ENCODE results near the gene IL20RB. TPM values are rescaled to one million over a fixed set of nuclear protein-coding genes. Genes with fewer than 3 reads are reported as not detected.
"Not testable (repeated sequence)": the region's sequence is repeated elsewhere in the genome, so short reads cannot be mapped to it uniquely, and the experiment has no call there.

IL20RB gene
- polyA plus RNA-seq, 1 donor (not counting 4 experiments of a cell fraction or from before 2014, with no cell fraction given) = 239 TPM

DNA sequence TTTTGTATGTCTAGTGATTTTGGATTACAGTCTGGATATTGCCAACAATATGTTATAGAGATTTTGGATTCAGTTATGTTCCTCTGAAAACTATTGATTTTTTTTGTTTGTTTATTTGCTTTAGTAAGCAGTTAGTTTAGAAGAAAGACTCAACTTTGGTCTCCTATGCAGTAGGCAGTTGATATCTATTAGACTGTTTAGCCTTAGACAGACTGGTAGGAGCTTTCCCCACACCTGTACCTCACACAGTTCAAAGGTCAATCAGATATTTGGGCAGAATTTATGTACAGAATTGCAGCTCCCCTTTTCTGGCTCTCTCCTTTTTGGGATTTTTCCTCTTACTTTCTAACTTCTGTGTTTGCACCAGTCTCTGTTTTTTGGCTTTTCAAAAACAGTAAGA, 42.3 kb downstream of the IL20RB start:
- H3K4me3 ChIP-seq (ENCODE audit: control insufficient read depth in 2 of 3, extremely low read depth in 1 of 3, insufficient read depth in 2 of 3, low read depth in 1 of 3, low read length in 3 of 3) = no peak overlapping the region
- peaks cover 23% of the 10 kb centered on the region for H3K4me1 ChIP-seq (ENCODE audit: control insufficient read depth, extremely low read depth, insufficient read depth, low read length)
- TF ChIP-seq EZH2 (IDR thresholded peaks at IDR 0.05; ENCODE audit: low read length) = no peak
- TF ChIP-seq, protein P1, sequence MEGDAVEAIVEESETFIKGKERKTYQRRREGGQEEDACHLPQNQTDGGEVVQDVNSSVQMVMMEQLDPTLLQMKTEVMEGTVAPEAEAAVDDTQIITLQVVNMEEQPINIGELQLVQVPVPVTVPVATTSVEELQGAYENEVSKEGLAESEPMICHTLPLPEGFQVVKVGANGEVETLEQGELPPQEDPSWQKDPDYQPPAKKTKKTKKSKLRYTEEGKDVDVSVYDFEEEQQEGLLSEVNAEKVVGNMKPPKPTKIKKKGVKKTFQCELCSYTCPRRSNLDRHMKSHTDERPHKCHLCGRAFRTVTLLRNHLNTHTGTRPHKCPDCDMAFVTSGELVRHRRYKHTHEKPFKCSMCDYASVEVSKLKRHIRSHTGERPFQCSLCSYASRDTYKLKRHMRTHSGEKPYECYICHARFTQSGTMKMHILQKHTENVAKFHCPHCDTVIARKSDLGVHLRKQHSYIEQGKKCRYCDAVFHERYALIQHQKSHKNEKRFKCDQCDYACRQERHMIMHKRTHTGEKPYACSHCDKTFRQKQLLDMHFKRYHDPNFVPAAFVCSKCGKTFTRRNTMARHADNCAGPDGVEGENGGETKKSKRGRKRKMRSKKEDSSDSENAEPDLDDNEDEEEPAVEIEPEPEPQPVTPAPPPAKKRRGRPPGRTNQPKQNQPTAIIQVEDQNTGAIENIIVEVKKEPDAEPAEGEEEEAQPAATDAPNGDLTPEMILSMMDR (optimal IDR thresholded peaks at IDR 0.05 in 1 of 3, IDR thresholded peaks at IDR 0.05 in 1 of 3, conservative IDR thresholded peaks at IDR 0.05 in 1 of 3; ENCODE audit: extremely low read depth in 1 of 3, insufficient read depth in 2 of 3, low read length in 3 of 3) = no peak
- dilution Hi-C loops (cut with MboI; ENCODE audit: extremely low pct_ligation_motif_present, low sequenced_read_pairs) = no loop called here
- H4K20me1 ChIP-seq (ENCODE audit: control insufficient read depth, extremely low read depth, insufficient read depth, low read length) = no peaks in the 10 kb centered on the region
- no peak overlapping the region for H3K4me2 ChIP-seq (ENCODE audit: control insufficient read depth, extremely low read depth, insufficient read depth, low read depth, low read length)
- DNase-seq (ENCODE audit: low read depth, low spot score) = no peak
- no peak for FAIRE-seq
- H3K9ac ChIP-seq (ENCODE audit: control insufficient read depth, extremely low read depth, insufficient read depth, low read length) = no peak overlapping the region
- peaks cover 15 to 26% of the 10 kb centered on the region in 2 experiments for H3K36me3 ChIP-seq (ENCODE audit: control insufficient read depth in 2 of 2, extremely low read depth in 1 of 2, insufficient read depth in 2 of 2, low read length in 2 of 2)
- H3K79me2 ChIP-seq (ENCODE audit: control insufficient read depth, insufficient read depth, low read length) = peaks cover 12% of the 10 kb centered on the region
- no peak overlapping the region for H3K27ac ChIP-seq (ENCODE audit: control insufficient read depth, insufficient read depth, low read length)
- H3K9me3 ChIP-seq (ENCODE audit: control insufficient read depth, low read depth, low read length) = no peaks in the 10 kb centered on the region
- H2AFZ ChIP-seq (ENCODE audit: control insufficient read depth, low read length) = no peak overlapping the region
- H3K27me3 ChIP-seq (ENCODE audit: control insufficient read depth, extremely low read depth, insufficient read depth, low read length) = no peaks in the 10 kb centered on the region
- H3K9me1 ChIP-seq (ENCODE audit: control insufficient read depth, extremely low read depth, insufficient read depth, low read length) = no peaks in the 10 kb centered on the region

DNA sequence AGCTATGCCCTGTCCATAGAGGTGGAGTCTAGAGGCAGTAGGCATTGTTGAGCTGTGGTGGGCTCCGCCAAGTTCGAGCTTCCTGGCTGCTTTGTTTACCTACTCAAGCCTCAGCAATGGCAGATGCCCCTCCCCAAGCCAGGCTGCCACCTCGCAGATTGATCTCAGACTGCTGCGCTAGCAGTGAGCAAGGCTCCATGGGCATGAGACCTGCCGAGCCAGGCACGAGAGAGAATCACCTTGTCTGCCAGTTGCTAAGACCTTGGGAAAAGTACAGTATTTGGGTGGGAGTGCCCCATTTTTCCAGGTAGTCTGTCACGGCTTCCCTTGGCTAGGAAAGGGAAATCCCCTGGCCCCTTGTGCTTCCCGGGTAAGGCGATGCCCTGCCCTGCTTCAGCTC, 49.6 kb downstream of the IL20RB start:
- H3K79me2 ChIP-seq (ENCODE audit: control insufficient read depth, insufficient read depth, low read length); dilution Hi-C loops (cut with MboI; ENCODE audit: extremely low pct_ligation_motif_present, low sequenced_read_pairs); H3K27me3 ChIP-seq (ENCODE audit: control insufficient read depth, extremely low read depth, insufficient read depth, low read length); H2AFZ ChIP-seq (ENCODE audit: control insufficient read depth, low read length); H4K20me1 ChIP-seq (ENCODE audit: control insufficient read depth, extremely low read depth, insufficient read depth, low read length); H3K4me3 ChIP-seq (ENCODE audit: control insufficient read depth in 2 of 3, extremely low read depth in 1 of 3, insufficient read depth in 2 of 3, low read depth in 1 of 3, low read length in 3 of 3); DNase-seq (ENCODE audit: low read depth, low spot score); FAIRE-seq; H3K9me1 ChIP-seq (ENCODE audit: control insufficient read depth, extremely low read depth, insufficient read depth, low read length); H3K9me3 ChIP-seq (ENCODE audit: control insufficient read depth, low read depth, low read length); H3K9ac ChIP-seq (ENCODE audit: control insufficient read depth, extremely low read depth, insufficient read depth, low read length); H3K27ac ChIP-seq (ENCODE audit: control insufficient read depth, insufficient read depth, low read length); H3K4me2 ChIP-seq (ENCODE audit: control insufficient read depth, extremely low read depth, insufficient read depth, low read depth, low read length): not testable (repeated sequence)
- H3K4me1 ChIP-seq (ENCODE audit: control insufficient read depth, extremely low read depth, insufficient read depth, low read length) = peaks cover 12% of the 10 kb centered on the region
- H3K36me3 ChIP-seq (ENCODE audit: control insufficient read depth in 2 of 2, extremely low read depth in 1 of 2, insufficient read depth in 2 of 2, low read length in 2 of 2) = peaks cover 18 to 19% of the 10 kb centered on the region in 2 experiments

DNA sequence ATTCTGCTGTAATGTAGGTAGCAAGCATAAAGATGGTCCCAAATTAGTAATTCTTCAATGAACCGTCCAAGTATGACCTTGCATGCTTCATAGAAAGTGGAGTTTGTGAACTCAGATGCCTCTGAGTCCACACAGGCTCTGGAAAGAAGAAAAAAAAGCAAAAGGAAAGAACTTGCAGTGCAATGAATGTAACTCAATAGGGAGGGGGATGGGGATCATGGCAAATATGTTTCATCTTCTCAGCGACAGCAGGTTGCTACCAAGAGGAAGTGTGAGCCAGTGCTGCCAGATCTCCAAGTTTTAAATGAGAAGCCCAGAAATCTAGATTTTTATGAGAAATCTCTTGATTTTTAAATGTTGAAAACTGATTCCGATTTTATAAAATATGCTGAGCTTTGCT, 50.3 kb downstream of the IL20RB start:
- no peaks in the 10 kb centered on the region for H3K9me3 ChIP-seq (ENCODE audit: control insufficient read depth, low read depth, low read length)
- FAIRE-seq (no peak), DNase-seq (ENCODE audit: low read depth, low spot score) (no peak)
- H3K27ac ChIP-seq (ENCODE audit: control insufficient read depth, insufficient read depth, low read length) = no peak overlapping the region
- TF ChIP-seq EZH2 (IDR thresholded peaks at IDR 0.05; ENCODE audit: low read length) = no peak
- TF ChIP-seq, protein P1 (optimal IDR thresholded peaks at IDR 0.05 in 1 of 3, IDR thresholded peaks at IDR 0.05 in 1 of 3, conservative IDR thresholded peaks at IDR 0.05 in 1 of 3; ENCODE audit: extremely low read depth in 1 of 3, insufficient read depth in 2 of 3, low read length in 3 of 3) = no peak
- H2AFZ ChIP-seq (ENCODE audit: control insufficient read depth, low read length) = no peak overlapping the region
- H3K4me2 ChIP-seq (ENCODE audit: control insufficient read depth, extremely low read depth, insufficient read depth, low read depth, low read length) = no peak overlapping the region
- H3K4me1 ChIP-seq (ENCODE audit: control insufficient read depth, extremely low read depth, insufficient read depth, low read length) = peaks cover 14% of the 10 kb centered on the region
- no peak overlapping the region for H3K9ac ChIP-seq (ENCODE audit: control insufficient read depth, extremely low read depth, insufficient read depth, low read length)
- dilution Hi-C loops (cut with MboI; ENCODE audit: extremely low pct_ligation_motif_present, low sequenced_read_pairs) = no loop called here
- peaks cover 5% of the 10 kb centered on the region for H3K79me2 ChIP-seq (ENCODE audit: control insufficient read depth, insufficient read depth, low read length)
- H3K4me3 ChIP-seq (ENCODE audit: control insufficient read depth in 2 of 3, extremely low read depth in 1 of 3, insufficient read depth in 2 of 3, low read depth in 1 of 3, low read length in 3 of 3) = no peak overlapping the region
- peaks cover 3% of the 10 kb centered on the region for H3K9me1 ChIP-seq (ENCODE audit: control insufficient read depth, extremely low read depth, insufficient read depth, low read length)
- peaks cover 18 to 19% of the 10 kb centered on the region in 2 experiments for H3K36me3 ChIP-seq (ENCODE audit: control insufficient read depth in 2 of 2, extremely low read depth in 1 of 2, insufficient read depth in 2 of 2, low read length in 2 of 2)
- H3K27me3 ChIP-seq (ENCODE audit: control insufficient read depth, extremely low read depth, insufficient read depth, low read length) = no peaks in the 10 kb centered on the region
- H4K20me1 ChIP-seq (ENCODE audit: control insufficient read depth, extremely low read depth, insufficient read depth, low read length) = no peaks in the 10 kb centered on the region

Measured in keratinocyte (primary cell).